GM18867 (cell line): ENCODE results near the gene BRIP1.
"Not testable (repeated sequence)": the region's sequence is repeated elsewhere in the genome, so short reads cannot be mapped to it uniquely, and the experiment has no call there.

ENCODE experiments used
- ATAC-seq: cut with Tn5 transposase; IDR thresholded peaks from one replicate; pipeline ENCODE4 v1.9.1; 2021; ENCODE audit warnings: mild to moderate bottlenecking, moderate library complexity; ENCODE audit not compliant: unreplicated experiment

Gene BRIP1

GRCh38 chr17:61709567-61709966 is 153.8 kb downstream of the BRIP1 start:
- no peak for ATAC-seq

GRCh38 chr17:61704935-61705449 is 158.3 kb downstream of the BRIP1 start:
- no peak for ATAC-seq

GRCh38 chr17:61702450-61702849 is 160.9 kb downstream of the BRIP1 start:
- no peak for ATAC-seq

GRCh38 chr17:61701978-61702377 is 161.3 kb downstream of the BRIP1 start:
- no peak for ATAC-seq

GRCh38 chr17:61701334-61701733 is 162.0 kb downstream of the BRIP1 start:
- no peak for ATAC-seq

- no peak for ATAC-seq
Observed at GRCh38 chr17:61700252-61700651, 163.1 kb downstream of the BRIP1 start.

- ATAC-seq: no peak
Observed at GRCh38 chr17:61699694-61700093, 163.6 kb downstream of the BRIP1 start.

- ATAC-seq: no peak
Observed at GRCh38 chr17:61699032-61699431, 164.3 kb downstream of the BRIP1 start.

GRCh38 chr17:61698244-61698643 is 165.1 kb downstream of the BRIP1 start:
- no peak for ATAC-seq

- no peak for ATAC-seq
Observed at GRCh38 chr17:61695779-61696337, 167.5 kb downstream of the BRIP1 start.

GRCh38 chr17:61694095-61694494 is 169.2 kb downstream of the BRIP1 start:
- no peak for ATAC-seq

GRCh38 chr17:61689610-61690180 is 173.6 kb downstream of the BRIP1 start:
- ATAC-seq: no peak

- ATAC-seq: no peak
Observed at GRCh38 chr17:61687769-61688168, 175.6 kb downstream of the BRIP1 start.

GRCh38 chr17:61686113-61686512 is 177.2 kb downstream of the BRIP1 start:
- ATAC-seq: no peak

- no peak for ATAC-seq
Observed at GRCh38 chr17:61684818-61685217, 178.5 kb downstream of the BRIP1 start.

- ATAC-seq: no peak
Observed at GRCh38 chr17:61684172-61684571, 179.2 kb downstream of the BRIP1 start.

GRCh38 chr17:61683466-61683865 is 179.9 kb downstream of the BRIP1 start:
- ATAC-seq: no peak

GRCh38 chr17:61680921-61681320 is 182.4 kb downstream of the BRIP1 start:
- no peak for ATAC-seq

- no peak for ATAC-seq
Observed at GRCh38 chr17:61678339-61678738, 185.0 kb downstream of the BRIP1 start.

GRCh38 chr17:61677150-61677811 is 186.0 kb downstream of the BRIP1 start:
- ATAC-seq: not testable (repeated sequence)

- ATAC-seq: not testable (repeated sequence)
Observed at GRCh38 chr17:61676522-61676921, 186.8 kb downstream of the BRIP1 start.

GRCh38 chr17:61674609-61675008 is 188.7 kb downstream of the BRIP1 start:
- ATAC-seq: not testable (repeated sequence)
